ENCODE data around the gene PTAFR. TPM values are rescaled to one million over a fixed set of nuclear protein-coding genes. Genes with fewer than 3 reads are reported as not detected.

PTAFR gene
- total RNA-seq, 1 experiment from 2014 or later: 2.6 TPM

DNA sequence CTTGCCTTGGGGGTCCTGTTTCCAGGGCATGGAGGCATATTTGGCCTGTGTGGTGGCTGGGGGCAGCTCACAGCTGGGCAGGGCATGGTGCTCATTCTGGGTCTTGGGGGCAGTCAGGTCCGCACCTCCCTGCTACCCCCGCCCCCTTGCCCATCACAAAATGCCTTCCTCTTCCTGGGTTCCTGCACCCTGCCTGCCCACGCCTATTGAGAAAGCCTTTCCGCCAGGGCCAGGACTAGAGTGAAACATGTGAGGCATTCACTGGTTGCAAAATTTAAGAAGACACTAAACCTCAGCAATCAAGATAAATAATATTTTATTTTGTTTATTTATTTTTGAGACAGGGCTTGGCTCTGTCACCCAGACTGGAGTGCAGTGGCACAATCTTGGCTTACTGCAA, 19.7 kb downstream of the PTAFR start (continued):
- TF ChIP-seq, protein P1, sequence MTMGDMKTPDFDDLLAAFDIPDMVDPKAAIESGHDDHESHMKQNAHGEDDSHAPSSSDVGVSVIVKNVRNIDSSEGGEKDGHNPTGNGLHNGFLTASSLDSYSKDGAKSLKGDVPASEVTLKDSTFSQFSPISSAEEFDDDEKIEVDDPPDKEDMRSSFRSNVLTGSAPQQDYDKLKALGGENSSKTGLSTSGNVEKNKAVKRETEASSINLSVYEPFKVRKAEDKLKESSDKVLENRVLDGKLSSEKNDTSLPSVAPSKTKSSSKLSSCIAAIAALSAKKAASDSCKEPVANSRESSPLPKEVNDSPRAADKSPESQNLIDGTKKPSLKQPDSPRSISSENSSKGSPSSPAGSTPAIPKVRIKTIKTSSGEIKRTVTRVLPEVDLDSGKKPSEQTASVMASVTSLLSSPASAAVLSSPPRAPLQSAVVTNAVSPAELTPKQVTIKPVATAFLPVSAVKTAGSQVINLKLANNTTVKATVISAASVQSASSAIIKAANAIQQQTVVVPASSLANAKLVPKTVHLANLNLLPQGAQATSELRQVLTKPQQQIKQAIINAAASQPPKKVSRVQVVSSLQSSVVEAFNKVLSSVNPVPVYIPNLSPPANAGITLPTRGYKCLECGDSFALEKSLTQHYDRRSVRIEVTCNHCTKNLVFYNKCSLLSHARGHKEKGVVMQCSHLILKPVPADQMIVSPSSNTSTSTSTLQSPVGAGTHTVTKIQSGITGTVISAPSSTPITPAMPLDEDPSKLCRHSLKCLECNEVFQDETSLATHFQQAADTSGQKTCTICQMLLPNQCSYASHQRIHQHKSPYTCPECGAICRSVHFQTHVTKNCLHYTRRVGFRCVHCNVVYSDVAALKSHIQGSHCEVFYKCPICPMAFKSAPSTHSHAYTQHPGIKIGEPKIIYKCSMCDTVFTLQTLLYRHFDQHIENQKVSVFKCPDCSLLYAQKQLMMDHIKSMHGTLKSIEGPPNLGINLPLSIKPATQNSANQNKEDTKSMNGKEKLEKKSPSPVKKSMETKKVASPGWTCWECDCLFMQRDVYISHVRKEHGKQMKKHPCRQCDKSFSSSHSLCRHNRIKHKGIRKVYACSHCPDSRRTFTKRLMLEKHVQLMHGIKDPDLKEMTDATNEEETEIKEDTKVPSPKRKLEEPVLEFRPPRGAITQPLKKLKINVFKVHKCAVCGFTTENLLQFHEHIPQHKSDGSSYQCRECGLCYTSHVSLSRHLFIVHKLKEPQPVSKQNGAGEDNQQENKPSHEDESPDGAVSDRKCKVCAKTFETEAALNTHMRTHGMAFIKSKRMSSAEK (CRISPR knock-in tag; IDR thresholded peaks at IDR 0.05; ENCODE audit: borderline replicate concordance): no peak
- TF ChIP-seq, protein P2, sequence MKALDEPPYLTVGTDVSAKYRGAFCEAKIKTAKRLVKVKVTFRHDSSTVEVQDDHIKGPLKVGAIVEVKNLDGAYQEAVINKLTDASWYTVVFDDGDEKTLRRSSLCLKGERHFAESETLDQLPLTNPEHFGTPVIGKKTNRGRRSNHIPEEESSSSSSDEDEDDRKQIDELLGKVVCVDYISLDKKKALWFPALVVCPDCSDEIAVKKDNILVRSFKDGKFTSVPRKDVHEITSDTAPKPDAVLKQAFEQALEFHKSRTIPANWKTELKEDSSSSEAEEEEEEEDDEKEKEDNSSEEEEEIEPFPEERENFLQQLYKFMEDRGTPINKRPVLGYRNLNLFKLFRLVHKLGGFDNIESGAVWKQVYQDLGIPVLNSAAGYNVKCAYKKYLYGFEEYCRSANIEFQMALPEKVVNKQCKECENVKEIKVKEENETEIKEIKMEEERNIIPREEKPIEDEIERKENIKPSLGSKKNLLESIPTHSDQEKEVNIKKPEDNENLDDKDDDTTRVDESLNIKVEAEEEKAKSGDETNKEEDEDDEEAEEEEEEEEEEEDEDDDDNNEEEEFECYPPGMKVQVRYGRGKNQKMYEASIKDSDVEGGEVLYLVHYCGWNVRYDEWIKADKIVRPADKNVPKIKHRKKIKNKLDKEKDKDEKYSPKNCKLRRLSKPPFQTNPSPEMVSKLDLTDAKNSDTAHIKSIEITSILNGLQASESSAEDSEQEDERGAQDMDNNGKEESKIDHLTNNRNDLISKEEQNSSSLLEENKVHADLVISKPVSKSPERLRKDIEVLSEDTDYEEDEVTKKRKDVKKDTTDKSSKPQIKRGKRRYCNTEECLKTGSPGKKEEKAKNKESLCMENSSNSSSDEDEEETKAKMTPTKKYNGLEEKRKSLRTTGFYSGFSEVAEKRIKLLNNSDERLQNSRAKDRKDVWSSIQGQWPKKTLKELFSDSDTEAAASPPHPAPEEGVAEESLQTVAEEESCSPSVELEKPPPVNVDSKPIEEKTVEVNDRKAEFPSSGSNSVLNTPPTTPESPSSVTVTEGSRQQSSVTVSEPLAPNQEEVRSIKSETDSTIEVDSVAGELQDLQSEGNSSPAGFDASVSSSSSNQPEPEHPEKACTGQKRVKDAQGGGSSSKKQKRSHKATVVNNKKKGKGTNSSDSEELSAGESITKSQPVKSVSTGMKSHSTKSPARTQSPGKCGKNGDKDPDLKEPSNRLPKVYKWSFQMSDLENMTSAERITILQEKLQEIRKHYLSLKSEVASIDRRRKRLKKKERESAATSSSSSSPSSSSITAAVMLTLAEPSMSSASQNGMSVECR (CRISPR knock-in tag; IDR thresholded peaks at IDR 0.05; ENCODE audit: borderline replicate concordance): no peak
- no peak for TF ChIP-seq GABPB1 (CRISPR knock-in tag; IDR thresholded peaks at IDR 0.05)
- no peak for TF ChIP-seq NR2C2 (CRISPR knock-in tag; IDR thresholded peaks at IDR 0.05)
- TF ChIP-seq SMAD3 (CRISPR knock-in tag; IDR thresholded peaks at IDR 0.05; ENCODE audit: borderline replicate concordance): no peak
- TF ChIP-seq GRHL2 (CRISPR knock-in tag; IDR thresholded peaks at IDR 0.05; ENCODE audit: insufficient replicate concordance, severe bottlenecking): no peak
- no peak for TF ChIP-seq CBFB (CRISPR knock-in tag; IDR thresholded peaks at IDR 0.05; ENCODE audit: low read depth)
- no peak for TF ChIP-seq ESRRA (CRISPR knock-in tag; IDR thresholded peaks at IDR 0.05; ENCODE audit: borderline replicate concordance)
- TF ChIP-seq, protein P3, sequence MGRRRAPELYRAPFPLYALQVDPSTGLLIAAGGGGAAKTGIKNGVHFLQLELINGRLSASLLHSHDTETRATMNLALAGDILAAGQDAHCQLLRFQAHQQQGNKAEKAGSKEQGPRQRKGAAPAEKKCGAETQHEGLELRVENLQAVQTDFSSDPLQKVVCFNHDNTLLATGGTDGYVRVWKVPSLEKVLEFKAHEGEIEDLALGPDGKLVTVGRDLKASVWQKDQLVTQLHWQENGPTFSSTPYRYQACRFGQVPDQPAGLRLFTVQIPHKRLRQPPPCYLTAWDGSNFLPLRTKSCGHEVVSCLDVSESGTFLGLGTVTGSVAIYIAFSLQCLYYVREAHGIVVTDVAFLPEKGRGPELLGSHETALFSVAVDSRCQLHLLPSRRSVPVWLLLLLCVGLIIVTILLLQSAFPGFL (CRISPR knock-in tag; IDR thresholded peaks at IDR 0.05; ENCODE audit: borderline replicate concordance): no peak

DNA sequence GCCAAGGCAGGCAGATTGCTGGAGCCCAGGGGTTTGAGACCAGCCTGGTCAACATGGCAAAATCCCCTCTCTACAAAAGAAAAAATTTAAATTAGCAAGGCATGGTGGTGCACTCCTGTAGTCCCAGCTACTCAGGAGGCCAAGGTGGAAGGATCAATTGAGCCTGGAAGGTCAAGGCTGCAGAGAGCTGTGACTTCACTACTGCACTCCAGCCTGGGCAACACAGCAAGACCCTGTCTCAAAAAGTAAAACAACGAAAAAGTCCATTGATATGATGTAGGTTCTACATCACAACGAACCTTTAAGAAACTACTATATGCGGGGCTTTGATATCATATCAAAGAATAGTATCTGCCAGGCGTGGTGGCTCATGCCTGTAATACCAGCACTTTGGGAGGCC, 20.9 kb downstream of the PTAFR start:
- no peak overlapping the region for H3K4me3 Mint-ChIP-seq
- TF ChIP-seq, protein P3 (CRISPR knock-in tag; IDR thresholded peaks at IDR 0.05; ENCODE audit: borderline replicate concordance): no peak
- TF ChIP-seq, protein P4, sequence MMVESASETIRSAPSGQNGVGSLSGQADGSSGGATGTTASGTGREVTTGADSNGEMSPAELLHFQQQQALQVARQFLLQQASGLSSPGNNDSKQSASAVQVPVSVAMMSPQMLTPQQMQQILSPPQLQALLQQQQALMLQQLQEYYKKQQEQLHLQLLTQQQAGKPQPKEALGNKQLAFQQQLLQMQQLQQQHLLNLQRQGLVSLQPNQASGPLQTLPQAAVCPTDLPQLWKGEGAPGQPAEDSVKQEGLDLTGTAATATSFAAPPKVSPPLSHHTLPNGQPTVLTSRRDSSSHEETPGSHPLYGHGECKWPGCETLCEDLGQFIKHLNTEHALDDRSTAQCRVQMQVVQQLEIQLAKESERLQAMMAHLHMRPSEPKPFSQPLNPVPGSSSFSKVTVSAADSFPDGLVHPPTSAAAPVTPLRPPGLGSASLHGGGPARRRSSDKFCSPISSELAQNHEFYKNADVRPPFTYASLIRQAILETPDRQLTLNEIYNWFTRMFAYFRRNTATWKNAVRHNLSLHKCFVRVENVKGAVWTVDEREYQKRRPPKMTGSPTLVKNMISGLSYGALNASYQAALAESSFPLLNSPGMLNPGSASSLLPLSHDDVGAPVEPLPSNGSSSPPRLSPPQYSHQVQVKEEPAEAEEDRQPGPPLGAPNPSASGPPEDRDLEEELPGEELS (CRISPR knock-in tag; IDR thresholded peaks at IDR 0.05): no peak
- TF ChIP-seq KAT7 (CRISPR knock-in tag; IDR thresholded peaks at IDR 0.05; ENCODE audit: borderline replicate concordance): no peak
- peak; percentile 55; the same call in 1 of the 2 replicates for TF ChIP-seq ZNF121 (CRISPR knock-in tag; IDR thresholded peaks at IDR 0.05)
- ChIA-PET CTCF (interaction anchor here (1.0 kb wide), 1 partner anchor 64 kb away, joined by 3 read pairs; no protein-coding TSS in a partner anchor), POLR2A (no interaction called here)
- no peaks in the 10 kb centered on the region for H3K27me3 Mint-ChIP-seq (ENCODE audit: low read depth)
- H3K36me3 Mint-ChIP-seq: no peaks in the 10 kb centered on the region
- H3K27ac Mint-ChIP-seq: no peak overlapping the region
- H3K9me3 Mint-ChIP-seq: peaks cover 2% of the 10 kb centered on the region; the same call in 1 of the 2 replicates
- H3K4me1 Mint-ChIP-seq: no peaks in the 10 kb centered on the region
- DNase-seq (ENCODE audit: low spot score) (no peak), ATAC-seq (no peak)

Data from WTC11 (cell line).